SK-N-SH (cell line): Measurements from ENCODE around the gene CDCA3.

ENCODE experiments used
- CHD2 ChIP-seq: fragments of 150-350 bp; IDR thresholded peaks from 2 replicates; pipeline ENCODE4 v1.6.1; 2018; ENCODE audit warnings: low read length; ENCODE audit not compliant: partially characterized antibody
- EP300 ChIP-seq, 2 experiments: IDR thresholded peaks; 2 replicates each; pipeline versions ENCODE4 v1.4.0 to v1.6.1; 2012; ENCODE audit warnings: borderline replicate concordance in 1 of 2, low read depth in 1 of 2, low read length in 1 of 2
- EZH2phosphoT487 ChIP-seq: fragments of 200-600 bp; sonication (generic); IDR thresholded peaks from 2 replicates; pipeline ENCODE4 v1.6.1; 2017; ENCODE audit warnings: low read depth, mixed run types, mild to moderate bottlenecking, antibody characterized with exemption, moderate library complexity, borderline replicate concordance
- FOXJ3 ChIP-seq: sonication (generic); formaldehyde crosslinking; IDR thresholded peaks from 2 replicates; pipeline ENCODE4 v1.5.1; 2020; ENCODE audit warnings: mild to moderate bottlenecking, missing genetic modification reagents
- MXI1 ChIP-seq: IDR thresholded peaks from 2 replicates; pipeline ENCODE4 v1.6.1; 2012; ENCODE audit warnings: mild to moderate bottlenecking, low read depth, low read length, improper control_type of control experiment
- RCOR1 ChIP-seq: fragments of 150-350 bp; IDR thresholded peaks from 2 replicates; pipeline ENCODE4 v1.6.1; 2017; ENCODE audit warnings: antibody characterized with exemption, low read length
- RFX5 ChIP-seq: IDR thresholded peaks from 2 replicates; pipeline ENCODE4 v1.6.1; 2012; ENCODE audit warnings: mild to moderate bottlenecking, improper control_type of control experiment, low read length
- SIN3A ChIP-seq: IDR thresholded peaks from 2 replicates; pipeline ENCODE4 v1.6.1; 2012; ENCODE audit warnings: low read depth, mild to moderate bottlenecking, low read length, moderate library complexity, borderline replicate concordance
- TAF1 ChIP-seq: IDR thresholded peaks from 2 replicates; pipeline ENCODE4 v1.6.1; 2012; ENCODE audit warnings: low read depth, mild to moderate bottlenecking, low read length, moderate library complexity, borderline replicate concordance
- TEAD4 ChIP-seq: IDR thresholded peaks from 2 replicates; pipeline ENCODE4 v1.4.0; 2012; ENCODE audit warnings: mild to moderate bottlenecking, borderline replicate concordance; ENCODE audit not compliant: insufficient read depth
- TF ChIP-seq, protein P1 (sequence below): fragments of 200-600 bp; sonication (generic); IDR thresholded peaks from 2 replicates; pipeline ENCODE4 v1.6.1; 2017; ENCODE audit warnings: antibody characterized with exemption, mild to moderate bottlenecking, moderate library complexity
- TF ChIP-seq, protein P2 (sequence below): IDR thresholded peaks from 2 replicates; pipeline ENCODE4 v1.6.1; 2012; ENCODE audit warnings: mild to moderate bottlenecking, low read depth, low read length, moderate library complexity

DNA sequence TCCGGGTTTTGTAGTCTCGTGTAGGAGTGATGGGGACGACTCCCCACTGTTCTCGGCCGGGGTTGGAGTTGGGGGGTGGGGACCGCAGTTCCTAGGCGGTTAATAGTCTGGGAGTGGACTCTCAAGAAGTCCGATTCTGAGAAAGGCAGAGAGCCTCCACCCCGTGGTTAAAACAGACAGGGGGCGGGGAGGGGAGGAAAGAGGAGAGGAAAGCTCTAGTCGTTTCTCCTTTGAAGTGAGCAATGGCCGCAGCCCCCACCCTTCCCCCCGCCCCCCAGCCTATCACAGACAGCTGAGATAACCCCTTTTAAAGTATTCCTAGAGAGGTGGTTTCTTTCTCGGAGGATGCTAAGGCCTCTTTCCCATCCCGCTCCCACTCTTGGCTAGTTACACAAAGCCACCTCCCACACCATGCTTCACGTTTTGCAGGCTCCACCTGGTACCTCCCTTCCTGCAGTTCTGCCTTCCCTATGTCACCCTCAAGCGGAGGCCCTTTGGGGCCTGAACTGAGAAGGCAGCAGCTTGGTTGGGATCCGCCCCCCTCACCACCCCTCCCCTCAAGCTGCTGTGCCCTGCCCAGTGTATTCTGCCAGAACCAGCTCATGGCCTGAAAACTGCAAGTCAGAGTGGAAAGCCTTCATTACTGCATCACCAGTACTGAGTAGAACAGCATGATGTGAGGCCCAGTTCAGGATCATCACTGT is 1.7 kb upstream of the CDCA3 start:
- TF ChIP-seq, protein P1, sequence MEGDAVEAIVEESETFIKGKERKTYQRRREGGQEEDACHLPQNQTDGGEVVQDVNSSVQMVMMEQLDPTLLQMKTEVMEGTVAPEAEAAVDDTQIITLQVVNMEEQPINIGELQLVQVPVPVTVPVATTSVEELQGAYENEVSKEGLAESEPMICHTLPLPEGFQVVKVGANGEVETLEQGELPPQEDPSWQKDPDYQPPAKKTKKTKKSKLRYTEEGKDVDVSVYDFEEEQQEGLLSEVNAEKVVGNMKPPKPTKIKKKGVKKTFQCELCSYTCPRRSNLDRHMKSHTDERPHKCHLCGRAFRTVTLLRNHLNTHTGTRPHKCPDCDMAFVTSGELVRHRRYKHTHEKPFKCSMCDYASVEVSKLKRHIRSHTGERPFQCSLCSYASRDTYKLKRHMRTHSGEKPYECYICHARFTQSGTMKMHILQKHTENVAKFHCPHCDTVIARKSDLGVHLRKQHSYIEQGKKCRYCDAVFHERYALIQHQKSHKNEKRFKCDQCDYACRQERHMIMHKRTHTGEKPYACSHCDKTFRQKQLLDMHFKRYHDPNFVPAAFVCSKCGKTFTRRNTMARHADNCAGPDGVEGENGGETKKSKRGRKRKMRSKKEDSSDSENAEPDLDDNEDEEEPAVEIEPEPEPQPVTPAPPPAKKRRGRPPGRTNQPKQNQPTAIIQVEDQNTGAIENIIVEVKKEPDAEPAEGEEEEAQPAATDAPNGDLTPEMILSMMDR: no peak
- TF ChIP-seq EP300 (IDR thresholded peaks at IDR 0.05; ENCODE audit: borderline replicate concordance in 1 of 2, low read depth in 1 of 2, low read length in 1 of 2): no peak
- no peak for TF ChIP-seq FOXJ3 (CRISPR knock-in tag)
- TF ChIP-seq RFX5: no peak
- TF ChIP-seq CHD2: no peak
- TF ChIP-seq TAF1: 0 out of 2 replicates have a peak, but pooled peaks have one; percentile 25
- no peak for TF ChIP-seq TEAD4
- peak; percentile 82 for TF ChIP-seq MXI1
- no peak for TF ChIP-seq SIN3A
- no peak for TF ChIP-seq RCOR1
- TF ChIP-seq EZH2phosphoT487: no peak
- TF ChIP-seq, protein P2, sequence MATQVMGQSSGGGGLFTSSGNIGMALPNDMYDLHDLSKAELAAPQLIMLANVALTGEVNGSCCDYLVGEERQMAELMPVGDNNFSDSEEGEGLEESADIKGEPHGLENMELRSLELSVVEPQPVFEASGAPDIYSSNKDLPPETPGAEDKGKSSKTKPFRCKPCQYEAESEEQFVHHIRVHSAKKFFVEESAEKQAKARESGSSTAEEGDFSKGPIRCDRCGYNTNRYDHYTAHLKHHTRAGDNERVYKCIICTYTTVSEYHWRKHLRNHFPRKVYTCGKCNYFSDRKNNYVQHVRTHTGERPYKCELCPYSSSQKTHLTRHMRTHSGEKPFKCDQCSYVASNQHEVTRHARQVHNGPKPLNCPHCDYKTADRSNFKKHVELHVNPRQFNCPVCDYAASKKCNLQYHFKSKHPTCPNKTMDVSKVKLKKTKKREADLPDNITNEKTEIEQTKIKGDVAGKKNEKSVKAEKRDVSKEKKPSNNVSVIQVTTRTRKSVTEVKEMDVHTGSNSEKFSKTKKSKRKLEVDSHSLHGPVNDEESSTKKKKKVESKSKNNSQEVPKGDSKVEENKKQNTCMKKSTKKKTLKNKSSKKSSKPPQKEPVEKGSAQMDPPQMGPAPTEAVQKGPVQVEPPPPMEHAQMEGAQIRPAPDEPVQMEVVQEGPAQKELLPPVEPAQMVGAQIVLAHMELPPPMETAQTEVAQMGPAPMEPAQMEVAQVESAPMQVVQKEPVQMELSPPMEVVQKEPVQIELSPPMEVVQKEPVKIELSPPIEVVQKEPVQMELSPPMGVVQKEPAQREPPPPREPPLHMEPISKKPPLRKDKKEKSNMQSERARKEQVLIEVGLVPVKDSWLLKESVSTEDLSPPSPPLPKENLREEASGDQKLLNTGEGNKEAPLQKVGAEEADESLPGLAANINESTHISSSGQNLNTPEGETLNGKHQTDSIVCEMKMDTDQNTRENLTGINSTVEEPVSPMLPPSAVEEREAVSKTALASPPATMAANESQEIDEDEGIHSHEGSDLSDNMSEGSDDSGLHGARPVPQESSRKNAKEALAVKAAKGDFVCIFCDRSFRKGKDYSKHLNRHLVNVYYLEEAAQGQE: no peak
